ENCODE measurements around the gene CCDC85A.

DNA sequence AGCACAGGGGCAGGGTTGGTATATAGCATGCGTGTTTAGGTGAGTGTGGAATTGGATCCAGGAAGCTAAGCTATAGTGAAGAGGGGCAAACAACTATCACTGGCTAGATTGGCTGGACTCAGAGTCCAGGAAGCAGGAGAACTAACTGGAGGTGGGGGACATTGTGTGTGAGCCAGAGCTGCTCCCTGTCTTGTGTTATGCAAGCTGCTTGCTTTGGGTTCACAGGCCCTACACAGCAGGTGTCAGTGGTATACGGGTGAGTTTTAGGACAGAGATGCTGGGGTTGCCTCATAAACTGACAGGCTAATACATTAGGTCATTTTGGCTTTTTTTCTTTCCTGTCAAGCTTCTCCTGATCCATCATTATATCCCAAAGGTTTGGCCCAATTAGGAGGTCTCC lies 87.5 kb downstream of the CCDC85A start:
- TF ChIP-seq, protein P1, sequence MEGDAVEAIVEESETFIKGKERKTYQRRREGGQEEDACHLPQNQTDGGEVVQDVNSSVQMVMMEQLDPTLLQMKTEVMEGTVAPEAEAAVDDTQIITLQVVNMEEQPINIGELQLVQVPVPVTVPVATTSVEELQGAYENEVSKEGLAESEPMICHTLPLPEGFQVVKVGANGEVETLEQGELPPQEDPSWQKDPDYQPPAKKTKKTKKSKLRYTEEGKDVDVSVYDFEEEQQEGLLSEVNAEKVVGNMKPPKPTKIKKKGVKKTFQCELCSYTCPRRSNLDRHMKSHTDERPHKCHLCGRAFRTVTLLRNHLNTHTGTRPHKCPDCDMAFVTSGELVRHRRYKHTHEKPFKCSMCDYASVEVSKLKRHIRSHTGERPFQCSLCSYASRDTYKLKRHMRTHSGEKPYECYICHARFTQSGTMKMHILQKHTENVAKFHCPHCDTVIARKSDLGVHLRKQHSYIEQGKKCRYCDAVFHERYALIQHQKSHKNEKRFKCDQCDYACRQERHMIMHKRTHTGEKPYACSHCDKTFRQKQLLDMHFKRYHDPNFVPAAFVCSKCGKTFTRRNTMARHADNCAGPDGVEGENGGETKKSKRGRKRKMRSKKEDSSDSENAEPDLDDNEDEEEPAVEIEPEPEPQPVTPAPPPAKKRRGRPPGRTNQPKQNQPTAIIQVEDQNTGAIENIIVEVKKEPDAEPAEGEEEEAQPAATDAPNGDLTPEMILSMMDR (IDR thresholded peaks at IDR 0.05): no peak
- no peak for TF ChIP-seq POLR2A (IDR thresholded peaks at IDR 0.05)

Measured in lower leg skin (tissue), 3 donors.